ENCODE results near the gene DNAJB8.

DNAJB8 gene

DNA sequence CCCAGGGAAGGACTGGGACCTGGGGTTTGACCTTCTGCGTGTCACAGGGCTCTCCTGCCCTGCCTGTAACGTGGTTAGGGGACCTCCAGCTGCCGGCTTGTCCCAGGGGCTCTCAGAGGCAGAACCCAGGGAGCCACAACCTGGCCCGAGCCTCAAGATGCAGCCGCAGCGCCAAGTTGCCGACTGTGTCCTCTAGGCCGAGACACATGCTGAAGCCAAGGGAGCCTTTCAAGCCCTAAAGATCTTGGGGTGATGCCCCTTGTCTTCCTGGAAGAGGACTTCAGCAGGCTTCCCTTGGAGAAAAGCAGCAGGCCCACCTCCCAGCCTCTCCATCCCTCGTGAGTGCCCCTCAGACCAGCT is 7.2 kb downstream of the DNAJB8 start:
- Mint-ChIP-seq H3K9me3 (no peaks in the 10 kb centered on the region), H3K27ac (no peak overlapping the region), H3K4me1 (peaks cover 15% of the 10 kb centered on the region), H3K27me3 (ENCODE audit: low read depth, poor library complexity) (peaks cover 57% of the 10 kb centered on the region), H3K36me3 (ENCODE audit: low read depth) (no peaks in the 10 kb centered on the region), H3K4me3 (no peak overlapping the region)
- TF ChIP-seq CTCF (IDR thresholded peaks at IDR 0.05): no peak
- DNase-seq: no peak

DNA sequence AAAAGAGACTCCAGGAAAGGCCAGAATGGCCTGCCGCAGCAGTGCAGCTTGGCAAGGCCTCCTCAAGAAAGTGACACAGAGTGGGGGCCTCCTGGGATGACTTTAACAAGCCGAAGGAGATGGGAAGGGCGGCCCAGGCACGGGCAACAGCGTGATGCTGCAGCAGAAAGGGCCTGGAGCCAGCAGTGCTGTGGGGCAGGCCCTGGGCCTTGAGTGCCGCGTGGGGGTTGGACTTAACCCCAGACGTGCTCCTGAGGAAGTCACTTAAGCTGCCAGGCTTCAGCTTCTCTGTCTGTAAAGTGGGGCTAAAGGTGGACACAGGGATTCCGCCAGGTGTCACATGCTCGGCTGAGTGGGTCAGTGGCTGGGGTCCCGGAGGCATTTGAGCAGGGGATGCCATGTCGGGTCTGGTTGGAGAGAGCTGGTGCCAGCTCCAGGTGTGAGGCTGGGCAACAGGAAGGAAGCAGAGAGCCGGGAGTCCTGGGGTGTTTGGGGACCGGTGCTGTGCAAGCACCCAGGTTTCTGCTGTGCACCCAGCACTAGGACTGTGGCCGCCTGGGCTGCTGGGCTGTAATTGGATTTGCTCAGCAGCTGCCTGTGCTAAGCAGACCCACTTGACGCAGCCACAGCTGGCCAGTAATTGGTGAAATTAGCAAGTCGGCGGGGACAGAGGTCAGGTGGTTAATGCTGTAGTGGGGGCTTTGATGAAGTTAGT is 7.8 kb downstream of the DNAJB8 start:
- no peak for TF ChIP-seq CTCF (IDR thresholded peaks at IDR 0.05)
- no peaks in the 10 kb centered on the region for H3K36me3 Mint-ChIP-seq (ENCODE audit: low read depth)
- H3K9me3 Mint-ChIP-seq: no peaks in the 10 kb centered on the region
- peak overlapping the region; percentile 42 for H3K27ac Mint-ChIP-seq
- H3K27me3 Mint-ChIP-seq (ENCODE audit: low read depth, poor library complexity): peaks cover 52% of the 10 kb centered on the region
- peaks cover 15% of the 10 kb centered on the region for H3K4me1 Mint-ChIP-seq
- no peak overlapping the region for H3K4me3 Mint-ChIP-seq
- DNase-seq: no peak

DNA sequence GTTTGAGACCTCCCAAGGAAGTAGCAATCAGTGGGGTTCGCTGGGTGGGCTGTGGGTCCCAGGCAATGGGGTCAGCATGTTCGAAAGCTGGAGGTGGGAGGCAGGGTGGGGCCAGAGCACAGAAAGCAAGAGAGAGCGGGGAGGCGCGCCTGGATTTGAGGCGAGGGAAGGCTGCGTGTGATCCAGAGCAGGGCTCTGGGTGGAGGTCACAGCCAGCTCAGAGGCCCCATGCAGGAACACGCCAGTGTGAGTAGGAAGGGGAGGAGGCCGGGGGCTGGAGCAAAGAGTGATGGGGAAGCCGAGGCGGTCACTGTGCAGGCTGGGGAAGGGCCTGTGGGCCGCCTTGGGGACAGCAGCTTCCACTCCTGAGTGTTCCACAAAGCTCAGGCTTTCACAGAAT is 8.8 kb downstream of the DNAJB8 start:
- Mint-ChIP-seq H3K27me3 (ENCODE audit: low read depth, poor library complexity) (peaks cover 46% of the 10 kb centered on the region), H3K4me3 (no peak overlapping the region), H3K27ac (no peak overlapping the region), H3K36me3 (ENCODE audit: low read depth) (no peaks in the 10 kb centered on the region), H3K9me3 (no peaks in the 10 kb centered on the region), H3K4me1 (peaks cover 15% of the 10 kb centered on the region)
- DNase-seq: no peak
- no peak for TF ChIP-seq CTCF (IDR thresholded peaks at IDR 0.05)

GRCh38 chr3:128456776-128457715 is 9.6 kb downstream of the DNAJB8 start:
- Mint-ChIP-seq H3K4me1 (peaks cover 15% of the 10 kb centered on the region), H3K4me3 (no peak overlapping the region), H3K27ac (no peak overlapping the region), H3K36me3 (ENCODE audit: low read depth) (no peaks in the 10 kb centered on the region), H3K9me3 (no peaks in the 10 kb centered on the region), H3K27me3 (ENCODE audit: low read depth, poor library complexity) (peaks cover 42% of the 10 kb centered on the region)
- TF ChIP-seq CTCF (IDR thresholded peaks at IDR 0.05): no peak
- no peak for DNase-seq

DNA sequence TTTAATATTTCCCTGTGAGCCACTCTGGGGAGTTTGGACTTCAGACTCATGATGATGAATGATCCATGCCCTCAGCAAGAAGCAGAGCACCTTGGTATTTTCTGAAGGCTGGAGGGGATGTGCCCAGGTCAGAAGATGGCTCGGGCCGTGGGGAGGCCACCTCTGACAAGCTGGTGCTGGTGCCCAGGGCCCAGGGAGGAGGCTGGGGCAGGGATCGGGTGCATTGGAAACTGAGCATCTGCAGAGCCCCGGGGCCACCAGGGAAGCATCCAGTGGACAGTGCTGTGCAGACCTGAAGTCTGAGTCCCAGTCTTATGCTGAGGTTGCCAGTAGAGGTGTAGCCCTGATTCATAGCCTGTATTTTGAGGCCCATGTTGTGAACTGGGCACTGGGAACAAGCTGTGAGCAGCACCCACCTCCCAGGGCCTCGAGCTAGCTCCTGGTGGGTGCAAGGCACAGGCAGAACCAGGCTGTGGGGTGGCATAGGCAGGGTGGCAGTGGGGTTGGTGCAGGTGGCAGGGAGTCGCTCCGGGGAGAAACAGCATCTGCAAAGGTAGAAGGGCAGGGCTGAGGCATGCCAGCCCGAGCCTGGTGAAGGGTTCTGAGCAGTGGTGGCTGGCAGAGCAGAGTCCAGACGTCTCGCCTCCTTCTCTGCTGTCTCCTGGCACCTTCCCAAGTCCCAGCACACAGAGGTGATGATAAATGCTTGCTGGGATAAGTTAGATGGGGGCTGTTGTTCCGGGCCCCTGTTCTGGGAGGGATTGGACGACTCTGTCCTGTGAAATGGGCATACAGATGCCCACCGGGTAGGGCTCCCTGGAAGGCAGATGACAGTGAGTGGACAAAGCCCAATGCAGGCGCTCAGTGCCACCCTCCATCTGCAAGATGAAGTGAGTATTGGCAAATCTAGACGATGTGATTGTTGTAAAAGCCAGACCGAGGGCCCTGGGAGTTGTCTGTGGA is 10.6 kb downstream of the DNAJB8 start:
- DNase-seq: no peak
- H3K4me1 Mint-ChIP-seq: peaks cover 15% of the 10 kb centered on the region
- no peaks in the 10 kb centered on the region for H3K36me3 Mint-ChIP-seq (ENCODE audit: low read depth)
- no peak overlapping the region for H3K4me3 Mint-ChIP-seq
- no peak for TF ChIP-seq CTCF (IDR thresholded peaks at IDR 0.05)
- H3K27ac Mint-ChIP-seq: no peak overlapping the region
- no peaks in the 10 kb centered on the region for H3K9me3 Mint-ChIP-seq
- H3K27me3 Mint-ChIP-seq (ENCODE audit: low read depth, poor library complexity): peaks cover 50% of the 10 kb centered on the region
